Measurements from ENCODE around the gene LGALS12.

The LGALS12 gene

GRCh38 chr11:63560506-63561180 is 54.8 kb downstream of the LGALS12 start:
- DNase-seq (ENCODE audit: low read depth in 2 of 2): no peak

DNA sequence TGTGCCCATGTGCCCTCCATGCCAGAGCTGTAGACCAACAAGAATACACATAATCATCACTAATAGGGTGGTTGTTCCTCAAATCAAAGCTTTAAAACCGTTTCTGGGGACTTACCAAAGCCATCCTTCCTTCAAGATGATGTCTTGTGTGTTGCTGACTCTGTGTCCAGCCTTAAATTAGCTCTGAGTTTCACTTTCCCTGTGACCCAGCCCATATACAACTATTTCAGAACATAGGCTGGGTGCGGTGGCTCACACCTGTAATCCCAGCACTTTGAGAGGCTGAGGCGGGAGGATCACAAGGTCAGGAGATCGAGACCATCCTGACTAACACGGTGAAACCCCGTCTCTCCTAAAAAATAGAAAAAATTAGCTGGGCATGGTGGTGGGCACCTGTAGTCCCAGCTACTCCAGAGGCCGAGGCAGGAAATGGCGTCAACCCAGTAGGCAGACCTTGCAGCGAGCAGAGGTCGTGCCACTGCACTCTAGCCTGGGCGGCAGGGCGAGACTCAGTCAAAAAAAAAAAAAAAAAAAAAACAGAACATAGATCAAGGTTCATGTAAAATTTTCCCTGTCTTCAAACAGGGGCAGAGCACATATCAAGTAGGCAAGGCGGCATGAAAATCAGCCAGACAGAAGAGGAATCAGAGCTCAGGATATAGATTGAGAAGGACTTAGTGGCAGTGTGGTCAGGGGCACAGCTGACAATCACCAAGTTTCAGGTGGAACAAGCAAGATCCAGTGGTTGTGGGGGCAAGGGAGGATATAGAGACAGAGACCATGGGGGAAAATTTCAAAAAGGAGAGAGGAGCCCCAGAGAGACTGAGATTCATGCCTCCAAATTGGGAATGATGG is 57.5 kb downstream of the LGALS12 start, which contains the start of gene PLAAT2:
Gene PLAAT2, minus strand, starts transcription at position 179 of the 855 bp plus-strand sequence. Its CDS starts 55 bp downstream, at position 124.
- no peak for DNase-seq (ENCODE audit: low read depth in 2 of 2)

DNA sequence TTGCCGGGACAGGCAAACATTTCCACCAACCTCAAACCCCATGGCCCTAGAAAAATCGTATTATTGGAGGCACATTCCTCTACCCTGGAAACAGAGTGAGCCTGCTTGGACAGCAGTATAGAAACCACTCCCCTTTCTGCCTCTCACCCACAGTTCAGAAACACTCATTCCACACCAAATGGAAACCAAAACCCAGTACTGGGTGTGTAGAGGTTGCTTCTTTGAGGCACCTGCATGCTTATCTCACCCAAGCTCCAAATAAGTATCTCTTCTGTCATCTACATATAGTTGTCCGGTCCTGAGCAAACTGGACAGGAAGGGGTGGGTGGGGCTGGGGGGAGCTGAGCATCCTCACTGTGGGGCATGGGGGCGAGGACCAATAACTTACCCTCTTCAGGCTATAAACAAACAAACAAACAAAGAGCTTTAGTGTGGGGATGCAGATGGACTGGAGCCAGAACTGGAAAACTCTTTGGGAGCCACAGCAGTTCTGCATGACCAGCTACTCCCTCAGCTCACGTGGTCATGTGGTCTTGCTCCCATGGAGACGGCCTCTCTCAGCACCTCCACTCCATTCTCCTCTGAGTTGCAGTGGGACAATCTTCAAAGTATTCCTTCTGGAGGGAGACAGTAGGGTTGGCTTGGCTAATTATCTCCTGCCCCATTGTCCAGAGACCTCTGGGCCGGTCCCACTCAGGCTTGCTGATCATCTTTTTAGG is 58.3 kb downstream of the LGALS12 start:
- no peak for DNase-seq (ENCODE audit: low read depth in 2 of 2)

- no peak for DNase-seq (ENCODE audit: low read depth in 2 of 2)
These were observed 59.0 kb downstream of the LGALS12 start for GRCh38 chr11:63564784-63565350.

Data from stimulated activated CD4-positive, alpha-beta T cell treated with anti-CD3 and anti-CD28 coated beads, Interleukin-15, amount 100 ng/mL, for 48 hours (primary cell).